Activated T-cell treated with anti-CD3 and anti-CD28 coated beads for 1 hour (primary cell): ENCODE data around the gene DCLK1.
"Not testable (repeated sequence)": the region's sequence is repeated elsewhere in the genome, so short reads cannot be mapped to it uniquely, and the experiment has no call there.

Experiments used
- DNase-seq: peaks from one replicate; pipeline ENCODE4 v3.0.0-alpha.2; 2020; ENCODE audit warnings: low read depth

The DCLK1 gene

DNA sequence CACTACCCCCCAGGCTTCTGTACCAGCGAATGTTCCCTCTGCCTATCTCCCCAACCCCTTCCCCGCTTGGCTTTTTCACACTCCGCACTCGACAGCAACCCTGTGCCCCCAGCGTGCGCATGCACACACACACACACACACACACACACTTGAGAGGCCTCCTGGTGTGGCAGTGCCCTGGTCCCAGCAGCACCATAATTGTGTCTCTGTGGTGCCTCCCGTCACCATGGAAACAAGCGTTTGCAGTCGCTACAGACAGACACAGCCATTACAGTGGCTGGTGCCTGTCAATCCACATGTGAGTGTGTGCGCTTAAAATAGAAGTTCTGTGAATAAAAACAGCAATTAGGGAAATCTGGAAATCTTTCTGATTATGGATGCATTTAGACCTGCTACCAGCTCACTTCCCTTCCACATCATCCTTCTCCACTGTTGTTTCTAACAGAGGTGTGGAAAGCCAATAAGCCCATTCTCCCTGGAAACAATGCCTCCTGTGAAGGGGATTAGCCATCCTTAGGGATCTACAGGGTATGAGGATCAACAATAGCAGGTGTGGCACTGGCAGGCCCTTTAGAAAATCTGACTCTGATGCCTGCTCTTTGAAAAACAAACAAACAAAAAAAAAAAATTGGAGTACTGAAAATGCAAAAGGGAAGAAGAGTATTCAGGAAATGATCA, 146.3 kb downstream of the DCLK1 start:
- no peak for DNase-seq

DNA sequence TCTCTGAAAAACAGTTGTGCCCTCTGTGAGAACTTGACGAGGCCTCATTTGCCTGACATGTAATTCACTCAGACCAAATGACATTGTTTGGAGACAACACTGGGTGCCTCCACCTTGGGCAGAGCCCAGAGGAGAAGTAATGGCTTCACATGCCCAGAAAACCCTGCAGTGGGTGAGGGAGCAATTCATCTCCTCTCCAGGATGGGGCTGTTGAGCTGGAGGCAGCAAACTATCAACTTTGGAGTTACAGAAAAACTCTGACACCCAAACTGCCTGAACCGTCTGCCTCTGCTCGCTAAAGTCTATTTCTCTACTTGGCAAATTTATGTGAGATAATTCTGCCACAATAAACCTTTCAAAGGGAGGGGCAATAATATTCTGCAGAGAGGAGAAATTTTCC, 146.9 kb downstream of the DCLK1 start:
- DNase-seq = no peak

DNA sequence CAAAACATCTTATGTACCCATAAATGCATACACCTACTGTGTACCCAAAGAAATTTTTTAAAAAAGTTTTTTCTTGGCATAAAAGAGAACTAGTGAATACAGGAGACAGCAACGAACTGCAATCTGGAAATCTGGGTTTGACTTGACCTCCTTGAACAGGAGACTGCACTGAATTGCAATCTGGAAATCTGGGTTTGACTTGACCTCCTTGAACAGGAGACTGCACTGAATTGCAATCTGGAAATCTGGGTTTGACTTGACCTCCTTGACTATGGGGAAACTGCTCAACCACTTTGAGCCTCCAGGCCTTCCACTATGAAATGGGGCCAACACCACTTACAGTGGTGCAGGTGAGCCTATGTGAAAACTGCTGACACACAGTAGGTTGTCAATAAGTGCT, 147.5 kb downstream of the DCLK1 start:
- DNase-seq = not testable (repeated sequence)

DNA sequence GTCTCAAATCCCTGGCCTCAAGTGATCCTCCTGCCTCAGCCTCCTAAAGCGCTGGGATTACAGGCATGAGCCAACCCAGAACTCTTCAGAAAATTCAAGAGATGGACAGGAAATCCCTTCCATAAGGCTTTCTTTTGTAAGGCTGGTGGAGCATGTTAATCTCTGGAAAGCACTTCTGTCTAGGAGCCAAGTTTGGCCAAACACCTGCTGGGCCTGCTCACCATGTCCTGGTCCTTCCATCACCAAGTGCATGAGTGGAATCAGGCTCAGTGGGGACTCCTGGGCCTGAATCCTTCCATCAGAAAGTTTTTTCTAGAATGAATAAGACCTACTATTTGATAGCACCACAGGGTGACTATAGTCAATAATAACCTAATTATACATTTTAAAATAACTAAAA, 148.0 kb downstream of the DCLK1 start:
- no peak for DNase-seq

DNA sequence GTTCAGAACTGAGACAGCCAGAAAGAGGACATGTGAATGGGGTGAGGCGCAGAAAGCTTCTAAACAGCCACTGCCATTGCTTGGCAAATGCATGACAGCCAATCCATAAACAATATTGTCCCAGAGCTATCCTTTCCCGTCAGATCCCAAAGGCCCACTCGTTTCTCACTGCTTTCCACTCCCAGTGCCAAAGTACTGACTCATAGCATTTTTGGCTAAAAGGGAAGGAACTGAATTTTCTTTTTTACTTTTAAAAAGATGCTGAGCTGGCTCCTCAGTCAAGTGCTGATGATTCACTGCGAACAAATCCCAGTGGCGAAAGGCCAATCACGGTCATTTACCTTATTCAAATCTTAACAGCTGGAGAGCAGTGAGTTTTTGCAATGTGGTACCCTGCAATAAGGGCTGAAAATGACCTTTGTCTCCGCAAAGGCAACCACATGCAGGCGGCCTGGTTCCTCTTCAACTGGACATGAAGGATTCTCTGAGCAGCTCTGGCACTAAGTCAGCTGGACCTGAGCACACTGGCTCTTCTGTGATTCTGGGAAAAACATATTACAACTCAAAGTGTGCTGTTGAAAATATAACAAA, 151.7 kb downstream of the DCLK1 start:
- no peak for DNase-seq

DNA sequence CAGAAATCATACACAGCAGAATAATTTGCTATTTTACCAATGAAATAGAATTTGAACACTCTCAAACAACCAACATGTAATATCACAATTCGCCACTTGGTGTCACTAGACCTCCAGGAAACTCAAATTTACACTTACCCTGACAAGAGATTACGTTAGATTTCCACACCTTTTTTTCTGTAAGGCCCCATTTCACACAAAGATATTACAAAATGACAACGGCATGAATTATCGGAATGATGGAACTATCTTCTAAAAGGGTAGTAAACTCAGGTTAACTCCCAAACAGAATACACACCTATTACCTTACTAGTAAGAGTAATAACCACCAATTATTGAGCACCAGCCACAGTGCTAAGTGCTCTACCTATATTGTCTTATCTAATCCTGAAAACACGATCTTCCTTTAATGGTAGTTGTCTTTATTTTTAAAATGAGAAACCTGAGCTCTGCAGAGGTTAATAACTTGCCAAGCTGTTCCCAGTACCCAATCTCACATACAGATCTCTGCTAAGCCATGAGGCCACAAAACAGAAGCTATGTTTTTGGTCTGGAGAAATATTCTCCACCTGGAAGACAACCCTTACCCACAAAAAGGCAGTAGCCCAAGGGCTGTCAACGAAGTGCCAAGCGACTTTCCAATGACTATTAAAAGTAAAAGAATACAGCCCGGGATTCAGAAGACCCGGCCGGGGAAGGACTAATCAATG, 152.4 kb downstream of the DCLK1 start:
- no peak for DNase-seq

DNA sequence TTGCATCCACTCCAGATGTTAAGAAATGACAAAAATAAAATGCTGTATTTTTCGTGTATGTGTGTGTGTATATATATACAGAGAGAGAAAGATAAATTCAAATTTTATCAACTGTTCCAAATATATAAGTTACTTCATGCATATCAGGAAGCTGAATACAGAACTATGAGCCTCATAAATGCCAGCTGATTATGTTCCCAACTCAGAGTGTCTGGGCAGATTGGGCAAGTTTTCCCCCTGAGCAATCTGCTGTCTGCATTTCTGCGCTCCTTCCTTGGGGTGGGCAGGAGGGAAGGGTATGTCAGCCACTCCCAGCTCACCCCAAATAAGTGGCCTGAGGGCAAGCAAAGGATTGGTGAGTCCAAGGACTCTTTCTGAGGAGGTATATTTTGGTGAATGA, 154.1 kb downstream of the DCLK1 start:
- no peak for DNase-seq

DNA sequence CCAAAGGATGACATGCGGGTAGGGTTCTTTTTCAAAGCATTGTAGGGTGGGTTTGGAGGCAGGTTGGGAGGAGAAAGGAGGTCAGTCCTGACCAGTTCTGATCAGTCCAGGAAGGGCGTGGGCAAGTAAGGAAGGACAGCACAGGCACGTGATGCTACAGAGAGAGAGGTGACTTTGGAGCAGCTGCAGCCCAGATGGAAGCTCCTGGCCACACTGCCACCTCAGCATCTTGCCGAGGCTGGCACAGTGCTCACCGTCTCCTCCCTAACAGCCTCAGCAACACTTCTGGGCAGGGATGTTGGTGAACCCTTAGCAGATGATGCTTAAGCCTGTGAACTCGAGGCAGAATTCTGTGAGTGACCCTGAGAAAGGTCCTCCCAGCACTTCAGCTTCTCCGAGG, 155.1 kb downstream of the DCLK1 start:
- no peak for DNase-seq

DNA sequence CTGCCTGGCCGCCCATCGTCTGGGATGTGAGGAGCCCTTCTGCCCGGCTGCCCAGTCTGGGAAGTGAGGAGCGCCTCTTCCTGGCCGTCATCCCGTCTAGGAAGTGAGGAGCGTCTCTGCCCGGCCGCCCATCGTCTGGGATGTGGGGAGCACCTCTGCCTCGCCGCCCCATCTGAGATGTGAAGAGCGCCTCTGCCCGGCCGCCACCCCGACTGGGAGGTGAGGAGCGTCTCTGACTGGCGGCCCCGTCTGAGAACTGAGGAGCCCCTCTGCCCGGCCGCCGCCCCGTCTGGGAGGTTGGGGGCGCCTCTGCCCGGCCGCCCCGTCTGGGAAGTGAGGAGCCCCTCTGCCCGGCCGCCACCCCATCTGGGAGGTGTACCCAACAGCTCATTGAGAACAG, 164.2 kb downstream of the DCLK1 start:
- not testable (repeated sequence) for DNase-seq

DNA sequence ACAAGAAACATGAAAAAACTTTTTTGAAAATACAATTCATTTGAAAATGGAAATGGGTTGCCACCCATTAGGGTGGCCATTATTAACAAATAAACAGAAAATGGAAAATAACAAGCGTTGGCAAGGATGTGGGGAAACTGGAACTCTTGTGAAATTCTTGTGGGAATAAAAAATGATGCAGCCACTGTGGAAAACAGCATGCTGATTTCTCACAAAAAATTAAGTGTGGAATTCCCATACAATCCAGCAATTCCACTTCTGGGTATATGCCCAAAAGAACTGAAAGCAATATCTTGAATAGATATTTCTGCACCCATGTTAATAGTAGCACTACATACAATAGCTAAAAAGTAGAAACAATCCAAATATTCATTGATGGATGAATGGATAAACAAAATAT, 165.2 kb downstream of the DCLK1 start:
- DNase-seq = no peak

DNA sequence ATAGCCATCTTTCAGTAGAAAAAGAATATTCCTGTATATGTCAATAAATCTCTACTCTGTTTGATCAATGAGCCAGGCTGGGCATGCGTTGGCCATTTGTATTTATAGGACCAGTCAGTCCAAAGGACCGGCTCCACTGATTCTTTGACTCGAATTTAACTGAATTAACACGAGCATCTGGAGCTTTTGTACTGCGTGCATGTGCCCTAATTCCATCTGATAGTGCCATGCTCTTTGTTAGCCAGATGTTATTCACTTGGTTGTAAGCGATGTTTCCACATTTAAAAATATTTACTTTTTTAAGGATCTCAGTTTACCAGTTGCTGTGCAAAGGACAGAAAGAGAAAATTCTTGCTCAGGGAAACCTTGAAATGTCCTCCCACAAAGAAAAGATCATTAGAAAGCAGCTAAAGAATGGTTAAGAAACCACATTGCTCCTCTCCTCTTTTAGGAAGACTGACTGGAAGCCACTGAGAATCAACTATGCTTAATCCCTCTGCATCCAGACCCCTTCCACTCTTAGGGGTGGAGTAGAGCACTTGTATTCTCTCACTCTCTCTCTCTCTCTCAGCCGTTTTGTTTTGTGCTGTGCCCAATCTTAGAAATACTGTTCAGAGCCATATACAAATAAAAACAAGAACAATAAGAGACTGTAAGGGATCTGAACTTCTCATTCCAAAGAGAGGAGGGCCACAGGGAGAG, 165.8 kb downstream of the DCLK1 start:
- no peak for DNase-seq

DNA sequence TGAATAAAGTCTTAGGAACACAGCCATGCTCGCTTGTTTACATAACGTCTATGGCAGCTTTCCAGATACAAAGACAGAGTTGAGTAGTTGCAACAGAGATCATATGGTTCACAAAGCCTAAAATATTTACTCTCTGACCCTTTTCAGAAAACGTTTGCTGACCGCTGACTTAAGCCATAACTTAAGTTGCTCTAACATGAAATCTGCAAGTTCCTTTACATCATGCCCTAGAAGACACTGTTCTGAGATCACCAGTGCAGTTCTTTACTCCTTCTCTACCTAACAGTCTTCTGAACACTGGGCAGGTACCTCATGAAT, 166.4 kb downstream of the DCLK1 start:
- no peak for DNase-seq

DNA sequence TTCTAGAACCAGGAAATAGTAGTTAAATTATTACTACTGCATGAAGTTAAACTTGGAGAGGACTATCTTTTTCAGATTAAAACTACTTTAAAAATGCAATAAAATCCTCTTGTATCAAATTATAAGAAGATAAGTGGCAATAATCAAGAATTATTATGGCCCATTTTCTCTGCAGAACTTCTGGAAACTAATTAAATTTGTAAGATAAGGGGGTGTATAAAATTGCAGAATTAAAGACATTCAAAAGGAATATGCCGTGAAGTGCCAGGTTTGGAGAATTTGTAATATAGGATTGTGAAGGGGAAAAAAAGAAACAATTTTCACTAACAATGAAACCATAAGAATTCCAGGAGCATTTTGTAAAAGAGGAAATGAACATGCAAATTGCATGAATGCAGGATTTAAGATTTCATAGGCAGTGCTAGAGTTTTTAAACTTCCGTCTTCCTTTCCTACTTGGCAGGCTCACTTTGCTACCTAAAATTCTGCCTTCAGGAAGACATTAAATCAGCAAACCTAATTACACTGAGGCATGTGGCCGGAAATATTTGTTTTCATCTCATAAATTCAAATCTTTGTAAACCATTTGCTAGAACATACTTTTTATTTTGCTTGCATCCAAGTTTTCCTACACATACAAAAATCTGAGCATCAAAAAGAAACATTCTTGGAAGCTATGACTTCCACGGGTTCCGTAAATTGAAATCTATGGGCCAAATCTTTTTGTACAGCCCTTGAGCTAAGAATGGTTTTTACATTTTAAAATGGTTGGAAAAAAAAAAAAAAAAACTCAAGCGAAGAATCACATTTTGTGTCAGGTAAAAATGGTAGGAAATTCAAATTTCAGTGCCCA, 166.9 kb downstream of the DCLK1 start:
- DNase-seq = no peak

DNA sequence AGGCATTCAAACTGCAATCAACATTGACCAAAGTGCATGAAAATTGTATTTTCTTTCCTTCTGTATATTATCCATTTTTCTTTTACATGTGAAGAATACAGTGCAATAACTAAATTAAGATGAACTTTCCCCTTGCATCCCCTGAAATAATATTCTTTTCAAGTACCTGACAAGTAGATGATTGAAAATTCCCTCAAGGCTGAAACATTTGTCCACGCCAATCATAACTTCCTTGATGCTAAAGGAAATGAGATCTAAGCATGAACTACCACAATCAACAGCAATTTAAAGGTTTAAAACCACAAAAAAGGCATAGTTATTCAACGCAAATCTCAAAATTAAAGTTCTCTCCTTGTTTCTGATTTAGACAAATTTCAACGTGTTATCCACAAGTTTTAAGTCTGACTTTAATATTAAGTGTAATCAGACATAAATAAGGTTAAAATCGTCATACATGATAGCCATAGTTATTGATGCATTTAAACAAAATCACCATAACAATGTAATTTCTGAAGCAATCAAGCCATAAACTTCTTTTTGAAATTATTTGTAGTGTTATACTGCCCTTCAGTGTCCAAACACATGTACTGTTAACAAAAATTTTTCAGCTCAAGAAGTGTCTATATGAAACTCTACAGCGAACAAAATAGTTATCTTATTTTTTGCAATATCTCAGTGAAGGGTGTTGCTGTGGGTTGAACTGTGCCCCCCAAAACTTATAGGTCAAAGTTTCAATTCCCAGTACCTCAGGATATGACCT, 169.5 kb downstream of the DCLK1 start:
- no peak for DNase-seq

DNA sequence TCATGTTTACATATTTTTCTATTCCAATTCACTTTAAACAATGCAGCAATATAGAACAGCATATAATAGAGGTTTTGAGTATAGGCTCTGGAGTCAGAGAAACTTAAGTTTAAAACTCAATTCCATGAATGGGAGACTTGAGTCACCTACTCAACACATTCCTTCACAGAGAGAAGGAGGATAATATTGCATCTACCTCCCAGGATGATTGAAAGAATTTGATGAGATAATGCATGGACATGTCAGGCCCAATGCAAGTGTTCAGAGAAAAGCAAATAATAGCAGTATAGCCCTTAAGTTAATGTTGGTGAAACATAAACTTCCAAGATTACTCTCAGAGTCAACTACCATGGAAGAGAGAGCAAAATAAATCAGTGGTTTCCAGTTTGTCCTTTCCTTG, 170.2 kb downstream of the DCLK1 start:
- DNase-seq = no peak

DNA sequence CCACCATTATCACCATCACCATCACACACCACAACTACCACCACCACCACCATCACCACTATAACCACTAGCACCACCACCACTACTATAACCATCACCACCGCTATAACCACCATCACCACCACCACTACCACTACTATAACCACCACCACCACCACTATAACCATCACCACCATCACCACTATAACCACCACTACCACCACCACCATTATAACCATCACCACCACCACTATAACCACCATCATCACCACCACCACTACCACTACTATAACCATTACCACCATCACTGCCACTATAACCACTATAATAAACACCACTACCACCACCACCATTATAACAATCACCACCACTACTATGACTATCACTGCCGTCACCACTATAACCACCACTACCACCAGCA, 173.2 kb downstream of the DCLK1 start:
- DNase-seq = no peak

DNA sequence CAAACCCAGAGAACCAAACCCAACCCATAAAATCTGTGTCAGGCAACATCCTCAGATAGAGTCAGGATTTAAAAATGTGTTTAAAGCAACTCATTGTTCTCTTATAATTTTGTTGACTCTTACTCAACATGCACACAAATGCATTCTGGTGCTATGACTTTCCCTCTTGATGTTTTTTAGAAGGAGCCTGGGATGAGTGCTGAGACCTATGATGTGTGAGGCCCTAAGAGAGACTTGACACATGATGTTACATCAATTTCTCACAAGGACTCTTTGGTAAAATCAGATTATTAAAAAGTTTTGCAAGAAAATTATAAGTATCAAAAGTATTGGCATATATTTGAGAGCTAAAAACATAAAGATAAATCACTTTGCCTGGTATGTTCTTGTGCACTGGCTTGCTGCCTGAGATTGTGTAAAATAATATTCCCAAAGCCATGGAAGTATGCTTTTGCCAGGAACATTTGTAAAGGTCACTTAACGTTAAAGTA, 173.9 kb downstream of the DCLK1 start:
- DNase-seq = no peak

DNA sequence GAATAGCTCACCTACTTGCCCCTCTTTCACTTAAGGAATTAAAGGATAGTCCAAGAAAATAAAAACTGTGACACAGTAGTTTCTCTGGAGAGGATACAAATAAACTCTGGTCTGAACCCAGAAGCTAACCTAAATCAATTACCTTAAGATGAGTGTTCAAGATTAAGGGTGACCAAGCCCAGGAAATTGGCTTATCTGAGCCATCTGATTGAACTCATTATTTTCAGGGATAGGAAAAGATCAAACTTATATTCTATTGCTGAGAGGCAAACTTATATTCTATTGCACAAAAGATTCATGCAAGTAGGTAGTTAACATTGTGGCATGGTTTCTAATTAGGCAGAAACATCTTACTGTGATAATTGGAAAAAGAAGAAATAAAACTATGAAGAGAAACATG, 175.1 kb downstream of the DCLK1 start:
- DNase-seq = no peak

DNA sequence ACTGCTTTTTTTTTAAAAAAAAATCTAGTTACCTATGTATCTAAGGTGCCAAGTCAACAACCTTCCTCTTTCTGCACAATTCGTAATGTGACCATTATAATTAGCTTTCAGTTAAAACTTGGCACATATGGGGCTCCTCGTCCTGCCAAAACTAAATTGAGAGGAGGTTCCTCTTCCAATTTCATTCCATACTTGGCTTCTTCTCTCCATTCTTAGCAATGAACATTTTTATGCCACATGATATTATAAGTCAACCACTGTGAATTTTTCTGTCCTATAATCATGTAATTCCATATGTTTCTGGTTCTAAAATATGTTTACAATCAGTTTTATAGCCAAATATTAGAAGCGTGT, 177.0 kb downstream of the DCLK1 start:
- no peak for DNase-seq

DNA sequence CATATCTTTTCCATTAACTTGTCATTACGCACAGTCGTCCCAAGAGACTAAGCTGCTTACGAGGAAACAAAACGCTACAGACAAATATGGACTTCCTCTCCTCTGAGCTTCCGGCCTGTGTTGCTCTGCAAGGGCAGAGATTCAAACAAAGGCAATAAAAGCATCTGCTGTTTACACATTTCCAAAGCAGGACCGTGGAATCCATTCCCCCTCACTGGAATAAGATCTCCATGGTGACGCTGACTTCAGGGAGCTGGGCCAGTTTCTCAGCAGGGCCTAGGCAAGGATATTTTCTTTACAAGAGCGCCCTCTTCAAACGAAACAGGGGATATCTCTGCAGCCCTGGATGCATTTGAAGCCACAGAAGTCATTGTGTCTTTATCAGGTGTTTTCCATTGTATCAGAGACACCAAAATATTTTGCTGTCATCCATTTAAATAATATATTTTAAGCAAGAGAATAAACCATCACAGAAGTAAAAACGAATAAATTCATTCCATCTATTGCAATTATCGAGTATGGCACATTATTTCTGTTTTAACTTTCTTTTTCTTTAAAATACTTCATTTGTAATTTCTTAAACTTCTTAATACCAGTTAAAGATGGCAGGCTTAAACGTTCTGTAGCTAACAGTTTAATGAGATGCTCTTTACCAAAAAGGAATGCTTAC, 177.5 kb downstream of the DCLK1 start:
- DNase-seq = no peak

DNA sequence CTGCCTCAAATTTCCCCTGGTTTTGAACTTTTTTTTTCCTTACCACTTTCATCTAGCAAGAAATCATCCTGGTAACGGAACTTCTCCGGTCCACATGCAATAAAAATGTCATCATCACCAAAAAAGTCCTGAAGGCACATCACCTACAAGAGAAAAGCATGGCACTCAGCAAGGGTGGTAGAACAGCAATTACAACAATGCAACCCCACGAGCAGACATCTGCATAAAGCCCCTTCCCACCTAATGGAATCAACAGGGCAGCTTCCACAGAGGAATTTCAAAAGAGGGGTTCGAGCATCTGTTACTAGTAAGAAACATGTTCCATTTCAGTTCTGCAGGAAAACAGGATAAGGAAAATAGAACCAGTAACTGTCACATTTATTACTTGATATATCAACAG, 183.9 kb downstream of the DCLK1 start:
- no peak for DNase-seq
